HCT116 (cell line): ENCODE data around the gene SLC25A25. TPM values are rescaled to one million over a fixed set of nuclear protein-coding genes. Genes with fewer than 3 reads are reported as not detected.

ENCODE experiments used
- ATAC-seq: fragments of 200-7000 bp; cut with Tn5 transposase; 2 replicates; pipeline ENCODE4 v1.9.1; 2020; ENCODE audit warnings: mild to moderate bottlenecking, moderate library complexity
- BruUV-seq: library from RNA; stranded (reverse); fragments of 400-500 nt; replicated peaks from 2 replicates; lab custom pipeline; 2021; lab: Mats Ljungman, UMichigan
- CTCF ChIA-PET: fragments of 300-600 bp; sonication (Branson Sonifier 250); formaldehyde crosslinking; loops from one replicate; lab custom pipeline; 2021; ENCODE audit warnings: antibody characterized with exemption; lab: Charles Lee
- POLR2A ChIA-PET: fragments of 300-600, 350-600 bp; sonication (Branson Sonifier 250); formaldehyde crosslinking; loops from one replicate; lab custom pipeline; 2021; ENCODE audit warnings: antibody characterized with exemption; lab: Charles Lee
- RAD21 ChIA-PET, 2 experiments: fragments of 300-600 bp; sonication (Branson Sonifier 250); formaldehyde crosslinking; loops; one replicate each; lab custom pipeline; 2023; ENCODE audit warnings: low total read pairs in 2 of 2; ENCODE audit not compliant: uncharacterized antibody in 2 of 2, unreplicated experiment in 2 of 2, low non-redundant PET in 1 of 2; lab: Charles Lee
- DNase-seq: peaks from one replicate; pipeline ENCODE4 v3.0.0-alpha.2; 2010; ENCODE audit warnings: low read depth, low spot score
- H2AFZ ChIP-seq: fragments of 200-600 bp; shearing (Covaris generic), sonication (generic); 2 replicates; pipeline ENCODE4 v1.6.1; 2017; ENCODE audit warnings: low read depth, mixed run types, mixed read lengths, antibody characterized with exemption, low read length; ENCODE audit not compliant: poor library complexity, severe bottlenecking
- H3K27ac ChIP-seq: 2 replicates; pipeline ENCODE4 v1.5.1; 2012; ENCODE audit warnings: low read depth, low read length
- H3K27me3 ChIP-seq: fragments of 200-600 bp; sonication (generic); 2 replicates; pipeline ENCODE4 v1.6.1; 2016; ENCODE audit warnings: mixed run types, low read length, mixed read lengths; ENCODE audit not compliant: insufficient read depth
- H3K36me3 ChIP-seq, 2 experiments: fragments of 200-500 bp in 1 of 2; fragments of 200-600 bp in 1 of 2; sonication (Bioruptor generic) in 1 of 2; sonication (generic) in 1 of 2; 2 replicates each; pipeline versions ENCODE4 v1.5.1 to v1.6.1; 2014 to 2016; ENCODE audit warnings: low read length in 2 of 2, inconsistent platforms in 1 of 2, mixed read lengths in 1 of 2, mixed run types in 1 of 2; ENCODE audit not compliant: insufficient read depth in 2 of 2, control insufficient read depth in 1 of 2
- H3K4me1 ChIP-seq, 2 experiments: fragments of 200-600 bp in 1 of 2; sonication (generic) in 1 of 2; 2 replicates each; pipeline versions ENCODE4 v1.5.1 to v1.6.1; 2012 to 2017; ENCODE audit warnings: low read length in 2 of 2, inconsistent platforms in 1 of 2, mild to moderate bottlenecking in 1 of 2, mixed read lengths in 1 of 2, mixed run types in 1 of 2, moderate library complexity in 1 of 2; ENCODE audit not compliant: insufficient read depth in 2 of 2, control insufficient read depth in 1 of 2
- H3K4me2 ChIP-seq: fragments of 200-600 bp; sonication (generic); 2 replicates; pipeline ENCODE4 v1.6.1; 2017; ENCODE audit warnings: mixed run types, low read length, mixed read lengths
- H3K4me3 ChIP-seq, 2 experiments: fragments of 200-600 bp in 1 of 2; sonication (generic) in 1 of 2; replicated peaks in 1 of 2; 2 replicates each; pipeline ENCODE4 v1.5.1; 2011 to 2016; ENCODE audit warnings: low read length in 2 of 2, control low read depth in 1 of 2, low read depth in 1 of 2, mild to moderate bottlenecking in 1 of 2, mixed read lengths in 1 of 2, mixed run types in 1 of 2
- H3K79me2 ChIP-seq: fragments of 200-600 bp; sonication (generic); 2 replicates; pipeline ENCODE4 v1.6.1; 2017; ENCODE audit warnings: mild to moderate bottlenecking, mixed run types, low read length, moderate library complexity, mixed read lengths; ENCODE audit not compliant: insufficient read depth
- H3K9ac ChIP-seq: fragments of 200-600 bp; sonication (generic); 2 replicates; pipeline ENCODE4 v1.6.1; 2016; ENCODE audit warnings: low read length, mixed read lengths
- H3K9me2 ChIP-seq: fragments of 200-600 bp; sonication (generic), shearing (Covaris generic); 2 replicates; pipeline ENCODE4 v1.6.1; 2017; ENCODE audit warnings: mixed run types, mild to moderate bottlenecking, moderate library complexity; ENCODE audit not compliant: insufficient read depth
- H3K9me3 ChIP-seq, 2 experiments: fragments of 200-500 bp in 1 of 2; fragments of 200-600 bp in 1 of 2; sonication (Bioruptor generic) in 1 of 2; sonication (generic) in 1 of 2; 2 replicates each; pipeline ENCODE4 v1.6.1; 2014 to 2017; ENCODE audit warnings: low read length in 2 of 2, mixed read lengths in 2 of 2, inconsistent platforms in 1 of 2, low read depth in 1 of 2, mild to moderate bottlenecking in 1 of 2, mixed run types in 1 of 2, moderate library complexity in 1 of 2; ENCODE audit not compliant: control insufficient read depth in 1 of 2, insufficient read depth in 1 of 2
- H4K20me1 ChIP-seq: fragments of 200-600 bp; sonication (generic), shearing (Covaris generic); 2 replicates; pipeline ENCODE4 v1.6.1; 2017; ENCODE audit warnings: mixed run types, mild to moderate bottlenecking, moderate library complexity; ENCODE audit not compliant: insufficient read depth
- CEBPB ChIP-seq: IDR thresholded peaks from 2 replicates; pipeline ENCODE4 v1.6.1; 2012; ENCODE audit warnings: low read depth
- ELF1 ChIP-seq: IDR thresholded peaks from 2 replicates; pipeline ENCODE4 v1.6.1; 2012; ENCODE audit warnings: low read depth, borderline replicate concordance
- EZH2 ChIP-seq: fragments of 200-600 bp; sonication (generic); IDR thresholded peaks from 2 replicates; pipeline ENCODE4 v1.6.1; 2017; ENCODE audit warnings: antibody characterized with exemption, mixed run types
- EZH2phosphoT487 ChIP-seq: fragments of 200-600 bp; IDR thresholded peaks from 2 replicates; pipeline ENCODE4 v1.6.1; 2018; ENCODE audit warnings: antibody characterized with exemption, borderline replicate concordance
- JUND ChIP-seq: IDR thresholded peaks from 2 replicates; pipeline ENCODE4 v1.6.1; 2012
- MAX ChIP-seq: IDR thresholded peaks from 2 replicates; pipeline ENCODE4 v1.6.1; 2012
- POLR2A ChIP-seq: IDR thresholded peaks from 2 replicates; pipeline ENCODE4 v1.7.0; 2011; ENCODE audit warnings: borderline replicate concordance; ENCODE audit not compliant: insufficient read depth, insufficient read length; ENCODE audit errors: extremely low read depth
- SIN3A ChIP-seq: IDR thresholded peaks from 2 replicates; pipeline ENCODE4 v1.6.1; 2012; ENCODE audit warnings: low read depth
- SP1 ChIP-seq: IDR thresholded peaks from 2 replicates; pipeline ENCODE4 v1.6.1; 2012; ENCODE audit warnings: low read depth
- TCF7L2 ChIP-seq: IDR thresholded peaks from 2 replicates; pipeline ENCODE4 v1.7.0; 2011; ENCODE audit warnings: borderline replicate concordance, inconsistent platforms; ENCODE audit not compliant: insufficient read depth, insufficient read length; ENCODE audit errors: extremely low read depth
- YY1 ChIP-seq: IDR thresholded peaks from 2 replicates; pipeline ENCODE4 v1.6.1; 2011; ENCODE audit warnings: low read length, low read depth, moderate library complexity, mild to moderate bottlenecking; ENCODE audit not compliant: insufficient replicate concordance; ENCODE audit errors: extremely low read depth
- ZBTB33 ChIP-seq: IDR thresholded peaks from 2 replicates; pipeline ENCODE4 v1.6.1; 2011; ENCODE audit warnings: mild to moderate bottlenecking, low read length, moderate library complexity; ENCODE audit not compliant: insufficient replicate concordance; ENCODE audit errors: extremely low read depth
- ZFX ChIP-seq: fragments of 450-650 bp; IDR thresholded peaks from 2 replicates; pipeline ENCODE4 v1.6.1; 2017
- ZNF274 ChIP-seq: fragments of 200-500 bp; sonication (Bioruptor generic); IDR thresholded peaks from 2 replicates; pipeline ENCODE4 v1.6.1; 2014; ENCODE audit warnings: mild to moderate bottlenecking, low read depth, low read length, inconsistent platforms
- intact Hi-C: fragments of 100-400 bp; cut with micrococcal nuclease; formaldehyde crosslinking; loops from 2 replicates; pipeline ENCODE4 v1.10.0; 2022
- total RNA-seq: library from RNA; stranded (reverse); gene quantifications from one replicate; pipeline ENCODE4 v1.2.1, GENCODE V29; 2021; ENCODE audit not compliant: unreplicated experiment
- TF ChIP-seq, protein P1 (sequence below): IDR thresholded peaks from 2 replicates; pipeline ENCODE4 v1.6.1; 2012
- TF ChIP-seq, protein P2 (sequence below), 3 experiments: fragments of 200-600 bp in 1 of 3; sonication (generic) in 1 of 3; IDR thresholded peaks in 2 of 3; conservative IDR thresholded peaks in 1 of 3; 2 replicates each; pipeline ENCODE4 v1.5.1; 2012 to 2017; ENCODE audit warnings: low read depth in 2 of 3, low read length in 2 of 3, antibody characterized with exemption in 1 of 3, borderline replicate concordance in 1 of 3, control low read depth in 1 of 3, mild to moderate bottlenecking in 1 of 3, mixed read lengths in 1 of 3, mixed run types in 1 of 3, moderate library complexity in 1 of 3; ENCODE audit not compliant: insufficient read depth in 1 of 3

SLC25A25 gene
- total RNA-seq, 1 experiment from 2014 or later: 15.3 TPM

- H3K4me1 ChIP-seq: peaks cover 0 to 21% of the 10 kb centered on the region in 2 experiments; a peak in 2 of 4 replicates
- no peaks in the 10 kb centered on the region for H4K20me1 ChIP-seq
- RAD21 ChIA-PET: no interaction called here
- no peak overlapping the region for H3K27ac ChIP-seq
- no peak overlapping the region for H3K4me3 ChIP-seq
- no peak overlapping the region for H3K9ac ChIP-seq
- DNase-seq: no peak
- TF ChIP-seq ZFX: no peak
- TF ChIP-seq YY1: no peak
- no peaks in the 10 kb centered on the region for H3K79me2 ChIP-seq
- H3K27me3 ChIP-seq: no peaks in the 10 kb centered on the region
- no TSS peak for BruUV-seq
- POLR2A ChIA-PET: no interaction called here
- H3K4me2 ChIP-seq: no peak overlapping the region
- CTCF ChIA-PET: no interaction called here
- no peak overlapping the region for H2AFZ ChIP-seq
- no peaks in the 10 kb centered on the region for H3K9me2 ChIP-seq
- no peaks in the 10 kb centered on the region for H3K36me3 ChIP-seq
- ATAC-seq: no peak
- H3K9me3 ChIP-seq: no peaks in the 10 kb centered on the region
- intact Hi-C loops: no loop called here
These were observed 42.3 kb upstream of the SLC25A25 start for GRCh38 chr9:128025736-128026135.

DNA sequence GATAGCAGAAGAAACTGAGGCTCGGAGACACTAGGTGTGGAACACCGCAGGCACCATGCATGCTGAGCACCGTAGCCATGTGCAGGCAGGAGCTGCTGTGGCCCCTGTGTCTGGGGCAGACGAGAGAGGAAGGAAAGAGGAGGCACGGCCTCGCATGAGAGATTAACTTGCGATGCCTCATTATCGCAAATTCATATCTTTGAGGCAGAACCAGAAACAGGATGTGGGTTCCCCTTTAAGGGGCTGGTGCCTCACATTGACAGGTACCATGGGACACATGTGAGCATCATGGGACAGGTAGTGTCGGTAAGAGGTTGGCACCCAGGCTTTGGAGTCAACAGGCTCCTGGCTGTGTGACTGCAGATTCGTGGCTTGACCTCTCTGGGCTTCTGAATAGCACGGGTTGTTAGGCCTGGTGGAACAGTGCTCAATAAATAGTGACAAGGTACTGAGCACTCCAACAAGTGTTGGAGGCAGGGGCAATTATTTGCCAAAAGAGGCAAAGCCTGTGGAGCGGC is 41.7 kb upstream of the SLC25A25 start:
- no peak overlapping the region for H3K27ac ChIP-seq
- H3K9me2 ChIP-seq: no peaks in the 10 kb centered on the region
- ChIA-PET CTCF (no interaction called here), POLR2A (interaction anchor here (0.9 kb wide), 1 partner anchor 20 kb away, joined by 3 read pairs; no protein-coding TSS in a partner anchor), RAD21 (no interaction called here)
- intact Hi-C loops: no loop called here
- H3K9me3 ChIP-seq: no peaks in the 10 kb centered on the region
- no peak overlapping the region for H3K9ac ChIP-seq
- H4K20me1 ChIP-seq: no peaks in the 10 kb centered on the region
- no peaks in the 10 kb centered on the region for H3K36me3 ChIP-seq
- 0 out of 2 replicates have a peak, but pooled peaks have one; percentile 7 for ATAC-seq
- no peak overlapping the region for H3K4me3 ChIP-seq
- H3K79me2 ChIP-seq: no peaks in the 10 kb centered on the region
- DNase-seq: no peak
- BruUV-seq: no TSS peak
- H2AFZ ChIP-seq: no peak overlapping the region
- no peaks in the 10 kb centered on the region for H3K27me3 ChIP-seq
- H3K4me1 ChIP-seq: peaks cover 0 to 24% of the 10 kb centered on the region in 2 experiments; a peak in 2 of 4 replicates
- no peak overlapping the region for H3K4me2 ChIP-seq
- TF ChIP-seq CEBPB: no peak
- TF ChIP-seq SIN3A: no peak
- no peak for TF ChIP-seq POLR2A
- no peak for TF ChIP-seq ELF1
- TF ChIP-seq ZNF274: no peak
- TF ChIP-seq YY1: no peak
- TF ChIP-seq EZH2phosphoT487: no peak
- TF ChIP-seq, protein P1, sequence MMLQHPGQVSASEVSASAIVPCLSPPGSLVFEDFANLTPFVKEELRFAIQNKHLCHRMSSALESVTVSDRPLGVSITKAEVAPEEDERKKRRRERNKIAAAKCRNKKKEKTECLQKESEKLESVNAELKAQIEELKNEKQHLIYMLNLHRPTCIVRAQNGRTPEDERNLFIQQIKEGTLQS: no peak
- TF ChIP-seq ZFX: no peak
- no peak for TF ChIP-seq JUND
- no peak for TF ChIP-seq EZH2
- TF ChIP-seq, protein P2, sequence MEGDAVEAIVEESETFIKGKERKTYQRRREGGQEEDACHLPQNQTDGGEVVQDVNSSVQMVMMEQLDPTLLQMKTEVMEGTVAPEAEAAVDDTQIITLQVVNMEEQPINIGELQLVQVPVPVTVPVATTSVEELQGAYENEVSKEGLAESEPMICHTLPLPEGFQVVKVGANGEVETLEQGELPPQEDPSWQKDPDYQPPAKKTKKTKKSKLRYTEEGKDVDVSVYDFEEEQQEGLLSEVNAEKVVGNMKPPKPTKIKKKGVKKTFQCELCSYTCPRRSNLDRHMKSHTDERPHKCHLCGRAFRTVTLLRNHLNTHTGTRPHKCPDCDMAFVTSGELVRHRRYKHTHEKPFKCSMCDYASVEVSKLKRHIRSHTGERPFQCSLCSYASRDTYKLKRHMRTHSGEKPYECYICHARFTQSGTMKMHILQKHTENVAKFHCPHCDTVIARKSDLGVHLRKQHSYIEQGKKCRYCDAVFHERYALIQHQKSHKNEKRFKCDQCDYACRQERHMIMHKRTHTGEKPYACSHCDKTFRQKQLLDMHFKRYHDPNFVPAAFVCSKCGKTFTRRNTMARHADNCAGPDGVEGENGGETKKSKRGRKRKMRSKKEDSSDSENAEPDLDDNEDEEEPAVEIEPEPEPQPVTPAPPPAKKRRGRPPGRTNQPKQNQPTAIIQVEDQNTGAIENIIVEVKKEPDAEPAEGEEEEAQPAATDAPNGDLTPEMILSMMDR (IDR thresholded peaks at IDR 0.05 in 2 of 3, conservative IDR thresholded peaks at IDR 0.05 in 1 of 3; ENCODE audit: borderline replicate concordance in 1 of 3, insufficient read depth in 1 of 3, low read depth in 2 of 3, low read length in 2 of 3): no peak
- TF ChIP-seq TCF7L2: no peak
- no peak for TF ChIP-seq MAX
- TF ChIP-seq SP1: no peak
- TF ChIP-seq ZBTB33: no peak
